Measurements from ENCODE around the gene CXADR.

Gene CXADR

GRCh38 chr21:17545007-17545406, 32.2 kb downstream of the CXADR start:
- no peak for DNase-seq

- DNase-seq = no peak
These were observed 35.4 kb downstream of the CXADR start for GRCh38 chr21:17548262-17548661.

- DNase-seq = peak; percentile 13
These were observed 37.9 kb downstream of the CXADR start for GRCh38 chr21:17550671-17551308.

GRCh38 chr21:17552410-17552809, 39.6 kb downstream of the CXADR start:
- no peak for DNase-seq

- DNase-seq = no peak
These were observed 41.3 kb downstream of the CXADR start for GRCh38 chr21:17554120-17554519.

GRCh38 chr21:17554679-17555465, 42.0 kb downstream of the CXADR start:
- DNase-seq = no peak

- no peak for DNase-seq
These were observed 47.7 kb downstream of the CXADR start for GRCh38 chr21:17560377-17561025.

GRCh38 chr21:17570786-17571185, 57.9 kb downstream of the CXADR start:
- no peak for DNase-seq

- no peak for DNase-seq
These were observed 59.6 kb downstream of the CXADR start for GRCh38 chr21:17572431-17572830.

- no peak for DNase-seq
These were observed 62.2 kb downstream of the CXADR start for GRCh38 chr21:17575076-17575475.

- no peak for DNase-seq
These were observed 63.4 kb downstream of the CXADR start for GRCh38 chr21:17576080-17576835.

- no peak for DNase-seq
These were observed 64.9 kb downstream of the CXADR start for GRCh38 chr21:17577701-17578100.

GRCh38 chr21:17578162-17578561, 65.3 kb downstream of the CXADR start:
- DNase-seq = no peak

- DNase-seq = no peak
These were observed 66.0 kb downstream of the CXADR start for GRCh38 chr21:17578876-17579275.

GRCh38 chr21:17580319-17580718, 67.5 kb downstream of the CXADR start:
- no peak for DNase-seq

- DNase-seq = no peak
These were observed 71.1 kb downstream of the CXADR start for GRCh38 chr21:17583898-17584297.

- DNase-seq = no peak
These were observed 73.1 kb downstream of the CXADR start for GRCh38 chr21:17585875-17586450.

GRCh38 chr21:17590430-17590829, 77.6 kb downstream of the CXADR start:
- no peak for DNase-seq

GRCh38 chr21:17597680-17598079, 84.8 kb downstream of the CXADR start:
- DNase-seq = no peak

- DNase-seq = no peak
These were observed 85.6 kb downstream of the CXADR start for GRCh38 chr21:17598437-17598836.

- no peak for DNase-seq
These were observed 90.0 kb downstream of the CXADR start for GRCh38 chr21:17602874-17603273.

GRCh38 chr21:17607684-17608083, 94.8 kb downstream of the CXADR start:
- DNase-seq = no peak

- no peak for DNase-seq
These were observed 96.8 kb downstream of the CXADR start for GRCh38 chr21:17609681-17610080.

All from activated CD4-positive, alpha-beta T cell treated with anti-CD3 and anti-CD28 coated beads for 48 hours (primary cell).